Measurements from ENCODE around the gene ZFYVE26.
A peak's percentile ranks its signal among the peaks of the same experiment; 100 is the strongest.

ZFYVE26 gene

DNA sequence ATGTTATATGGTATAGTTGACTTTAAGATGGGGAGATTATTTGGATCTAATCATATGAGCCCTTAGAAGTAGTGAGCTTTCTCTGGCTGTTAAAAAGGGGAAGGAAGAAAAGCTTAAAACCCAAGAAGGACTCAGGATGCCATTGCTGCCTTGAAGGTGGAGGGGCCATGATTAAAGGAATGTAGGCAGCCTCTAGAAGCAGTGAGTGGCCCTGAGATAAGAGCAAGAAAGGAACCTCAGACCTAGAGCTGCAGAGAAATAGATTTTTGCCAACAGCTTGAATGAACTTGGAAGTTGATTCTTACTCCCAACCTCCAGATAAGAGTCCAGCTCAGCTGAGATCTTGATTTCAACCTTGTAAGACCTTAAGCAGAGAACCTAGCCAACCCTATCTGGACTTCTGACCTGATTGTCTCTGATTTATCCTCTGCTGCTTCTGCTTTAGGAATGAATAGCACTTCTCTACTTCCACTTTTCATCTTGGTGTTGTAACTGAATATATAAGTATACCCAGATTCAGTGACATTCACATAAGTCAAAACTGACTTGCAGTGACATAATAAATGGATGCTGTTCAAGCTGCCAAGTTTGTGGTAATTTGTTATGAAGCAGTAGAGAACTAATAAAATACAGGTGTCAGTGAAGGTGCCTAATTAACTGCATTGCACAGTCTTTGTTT, 36.7 kb upstream of the ZFYVE26 start:
- TF ChIP-seq, protein P1, sequence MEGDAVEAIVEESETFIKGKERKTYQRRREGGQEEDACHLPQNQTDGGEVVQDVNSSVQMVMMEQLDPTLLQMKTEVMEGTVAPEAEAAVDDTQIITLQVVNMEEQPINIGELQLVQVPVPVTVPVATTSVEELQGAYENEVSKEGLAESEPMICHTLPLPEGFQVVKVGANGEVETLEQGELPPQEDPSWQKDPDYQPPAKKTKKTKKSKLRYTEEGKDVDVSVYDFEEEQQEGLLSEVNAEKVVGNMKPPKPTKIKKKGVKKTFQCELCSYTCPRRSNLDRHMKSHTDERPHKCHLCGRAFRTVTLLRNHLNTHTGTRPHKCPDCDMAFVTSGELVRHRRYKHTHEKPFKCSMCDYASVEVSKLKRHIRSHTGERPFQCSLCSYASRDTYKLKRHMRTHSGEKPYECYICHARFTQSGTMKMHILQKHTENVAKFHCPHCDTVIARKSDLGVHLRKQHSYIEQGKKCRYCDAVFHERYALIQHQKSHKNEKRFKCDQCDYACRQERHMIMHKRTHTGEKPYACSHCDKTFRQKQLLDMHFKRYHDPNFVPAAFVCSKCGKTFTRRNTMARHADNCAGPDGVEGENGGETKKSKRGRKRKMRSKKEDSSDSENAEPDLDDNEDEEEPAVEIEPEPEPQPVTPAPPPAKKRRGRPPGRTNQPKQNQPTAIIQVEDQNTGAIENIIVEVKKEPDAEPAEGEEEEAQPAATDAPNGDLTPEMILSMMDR (IDR thresholded peaks at IDR 0.05; ENCODE audit: extremely low read depth, insufficient read depth, missing control alignments), result no peak
- DNase-seq (ENCODE audit: low spot score), result no peak
- in situ Hi-C loops (cut with MboI; ENCODE audit: low pct_unique_long_range_greater_than_20kb, low sequenced_read_pairs, unreplicated experiment), result no loop called here

DNA sequence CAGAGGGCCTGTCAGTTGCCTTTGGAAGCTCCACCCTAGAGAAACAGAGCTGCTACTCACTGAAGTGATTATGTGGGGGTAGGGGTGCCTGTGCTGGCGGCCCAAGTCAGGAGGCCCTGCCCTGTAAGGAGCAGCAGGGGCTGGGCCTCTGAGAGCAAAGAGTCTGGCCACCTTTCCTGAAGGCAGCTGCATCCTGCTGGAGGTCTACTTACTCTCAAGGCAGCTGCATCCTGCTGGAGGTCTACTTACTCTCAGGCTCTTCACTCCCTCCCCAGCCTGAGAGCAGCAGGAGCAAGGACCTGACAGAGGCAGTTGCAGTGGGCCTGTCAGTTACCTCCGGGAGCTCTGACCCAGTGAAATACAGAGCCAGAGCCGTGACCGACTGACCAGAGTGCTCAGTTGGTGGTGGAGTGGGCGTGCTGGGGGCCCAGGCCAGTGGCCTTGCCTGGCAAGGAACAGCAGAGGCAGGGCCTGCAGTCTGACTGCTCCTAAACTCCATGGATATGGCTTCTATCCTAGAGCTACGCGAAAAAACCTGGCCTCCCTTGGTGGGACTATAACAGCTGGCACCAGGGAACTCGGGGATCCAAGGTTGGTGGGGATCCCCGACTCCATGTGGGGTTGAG, 35.5 kb upstream of the ZFYVE26 start:
- TF ChIP-seq, protein P1 (IDR thresholded peaks at IDR 0.05; ENCODE audit: extremely low read depth, insufficient read depth, missing control alignments), result no peak
- in situ Hi-C loops (cut with MboI; ENCODE audit: low pct_unique_long_range_greater_than_20kb, low sequenced_read_pairs, unreplicated experiment), result no loop called here
- no peak for DNase-seq (ENCODE audit: low spot score)

DNA sequence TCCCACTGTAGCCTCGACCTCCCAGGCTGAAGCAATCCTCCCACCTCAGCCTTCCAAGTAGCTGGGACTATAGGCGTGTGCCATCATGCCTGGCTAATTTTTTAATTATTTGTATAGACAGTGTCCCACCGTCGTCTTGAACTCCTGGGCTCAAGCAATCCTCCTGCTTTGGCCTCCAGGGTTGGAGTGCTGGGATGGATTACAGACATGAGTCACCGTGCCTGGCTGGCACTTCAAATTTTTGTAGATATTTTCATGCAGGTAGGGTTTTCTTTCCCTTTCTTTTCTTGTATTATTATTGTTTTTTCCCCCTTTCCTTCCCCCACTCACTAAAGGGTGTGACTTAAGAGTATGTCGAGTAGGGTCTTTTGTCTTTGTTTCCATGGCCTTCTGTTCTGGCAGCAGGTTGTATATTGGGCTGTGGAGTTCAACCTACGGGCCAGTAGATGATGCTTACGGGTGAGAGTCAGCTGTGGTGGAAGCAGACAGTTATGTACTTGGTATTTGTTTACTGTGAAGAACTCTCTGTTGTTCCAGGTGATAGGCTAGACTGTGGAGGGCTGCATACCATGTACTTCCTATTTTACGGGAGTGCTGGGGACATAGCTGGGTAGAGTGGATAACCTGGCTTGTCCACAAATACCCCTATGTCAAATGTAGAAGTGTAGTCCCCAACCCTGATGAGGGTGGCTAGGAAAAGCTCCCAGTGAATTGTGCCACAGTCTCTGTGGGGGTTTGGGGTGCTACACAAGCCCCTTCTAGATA, 33.9 kb upstream of the ZFYVE26 start:
- TF ChIP-seq, protein P1 (IDR thresholded peaks at IDR 0.05; ENCODE audit: extremely low read depth, insufficient read depth, missing control alignments), result no peak
- in situ Hi-C loops (cut with MboI; ENCODE audit: low pct_unique_long_range_greater_than_20kb, low sequenced_read_pairs, unreplicated experiment), result no loop called here
- DNase-seq (ENCODE audit: low spot score), result no peak

DNA sequence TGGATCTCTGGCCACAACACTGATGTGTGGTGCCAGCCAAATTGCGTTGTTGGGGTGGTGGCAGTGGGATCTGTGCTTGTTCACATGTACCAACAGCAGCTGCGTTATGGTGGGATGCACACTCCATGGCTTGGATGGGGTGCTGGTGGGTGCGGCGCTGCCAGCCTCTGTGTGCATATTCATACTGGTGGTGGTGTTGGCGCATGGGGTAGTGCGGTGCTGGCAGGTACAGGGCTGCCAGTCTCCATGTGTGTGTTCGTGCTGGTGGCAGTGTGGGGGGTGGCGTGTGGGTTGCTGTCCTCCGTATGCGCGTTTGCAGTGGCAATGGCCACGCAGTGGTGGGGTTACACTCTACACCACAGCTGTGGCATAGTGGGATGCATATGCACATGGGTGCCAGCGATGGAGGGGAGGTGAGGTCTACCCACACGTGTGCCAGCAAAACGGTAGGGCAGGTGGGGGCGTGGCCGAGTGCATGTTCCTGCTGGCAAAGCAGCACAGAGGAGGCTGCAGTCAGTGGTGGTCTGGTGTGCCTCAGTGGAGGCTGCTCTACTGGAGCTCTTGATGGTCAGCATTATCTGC, 29.7 kb upstream of the ZFYVE26 start:
- DNase-seq (ENCODE audit: low spot score), result no peak
- TF ChIP-seq, protein P1 (IDR thresholded peaks at IDR 0.05; ENCODE audit: extremely low read depth, insufficient read depth, missing control alignments), result no peak
- in situ Hi-C loops (cut with MboI; ENCODE audit: low pct_unique_long_range_greater_than_20kb, low sequenced_read_pairs, unreplicated experiment), result no loop called here

DNA sequence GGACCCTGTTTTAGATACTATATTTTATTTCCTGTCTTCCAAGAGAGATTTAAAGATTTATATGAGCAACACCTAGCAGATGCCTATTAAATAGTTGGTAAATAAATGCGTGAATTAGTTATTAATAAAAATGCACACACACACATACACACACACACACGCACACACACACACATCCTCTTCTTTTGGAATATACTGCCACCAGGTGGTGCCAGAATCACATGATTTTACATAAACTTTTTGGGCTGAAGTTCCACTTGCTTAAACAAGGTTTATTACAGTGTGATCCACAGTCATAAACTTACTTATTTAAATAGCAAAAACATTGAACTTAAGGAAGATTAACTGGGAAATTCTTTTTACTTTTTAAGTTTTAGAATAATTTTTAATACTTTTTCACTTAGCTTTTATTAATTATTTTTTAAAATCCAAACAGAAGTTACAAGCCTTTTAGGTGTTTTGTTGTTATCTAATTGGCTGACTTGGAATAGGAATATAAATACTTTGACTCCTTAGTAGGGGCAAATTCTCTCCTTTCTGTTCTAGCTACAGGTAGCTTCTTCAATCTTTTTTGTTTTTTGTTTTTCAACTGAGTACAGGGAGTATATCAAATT, 20.7 kb upstream of the ZFYVE26 start:
- TF ChIP-seq, protein P1 (IDR thresholded peaks at IDR 0.05; ENCODE audit: extremely low read depth, insufficient read depth, missing control alignments), result peak; percentile 79
- no peak for DNase-seq (ENCODE audit: low spot score)
- in situ Hi-C loops (cut with MboI; ENCODE audit: low pct_unique_long_range_greater_than_20kb, low sequenced_read_pairs, unreplicated experiment), result no loop called here

DNA sequence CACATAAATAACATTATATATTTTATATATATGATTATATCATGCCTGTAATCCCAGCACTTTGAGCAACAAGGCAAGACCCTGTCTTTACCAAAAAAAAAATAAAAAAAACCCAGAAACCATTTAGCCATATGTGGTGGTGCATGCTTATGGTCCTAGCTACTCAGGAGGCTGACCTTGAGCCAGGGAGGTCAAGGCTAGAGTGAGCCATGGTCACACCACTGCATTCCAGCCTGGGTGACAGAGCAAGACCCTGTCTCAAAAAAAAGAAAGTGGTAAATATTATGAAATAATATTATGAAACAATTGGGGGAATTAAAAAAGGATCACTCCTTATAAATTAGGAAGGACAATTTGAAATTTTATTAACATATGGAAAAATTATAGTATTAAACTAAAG, 19.2 kb upstream of the ZFYVE26 start:
- DNase-seq (ENCODE audit: low spot score), result no peak
- in situ Hi-C loops (cut with MboI; ENCODE audit: low pct_unique_long_range_greater_than_20kb, low sequenced_read_pairs, unreplicated experiment), result no loop called here
- TF ChIP-seq, protein P1 (IDR thresholded peaks at IDR 0.05; ENCODE audit: extremely low read depth, insufficient read depth, missing control alignments), result no peak

Data from GM13977 (cell line).